A549 (cell line): Measurements from ENCODE around the gene PLCL1. TPM values are rescaled to one million over a fixed set of nuclear protein-coding genes. Genes with fewer than 3 reads are reported as not detected.

Experiments
- ATAC-seq, 2 experiments: fragments of 200-7000 bp in 1 of 2; fragments of >200 bp in 1 of 2; cut with Nextera tagmentation in 1 of 2; cut with Tn5 transposase in 1 of 2; 3 replicates each; pipeline versions ENCODE4 v1.8.0 to v1.9.1; 2018 to 2020; ENCODE audit warnings: mild to moderate bottlenecking in 1 of 2, moderate library complexity in 1 of 2
- CTCF ChIA-PET: fragments of 300-600 bp; sonication (Branson Sonifier 250); formaldehyde crosslinking; extraction: SDS; loops from one replicate; lab custom pipeline; 2021; ENCODE audit warnings: antibody characterized with exemption, inconsistent platforms; lab: Yijun Ruan, JAX
- POLR2A ChIA-PET: fragments of 350-600 bp; formaldehyde crosslinking; extraction: SDS; loops from one replicate; lab custom pipeline; 2021; ENCODE audit warnings: antibody characterized with exemption, inconsistent platforms; lab: Yijun Ruan, JAX
- DNase-seq, 2 experiments: peaks; one replicate each; pipeline versions ENCODE4 v3.0.0 to v3.0.0-alpha.2; 2011 to 2016; ENCODE audit warnings: low read depth in 1 of 2, low spot score in 1 of 2
- FAIRE-seq: peaks from 2 replicates; lab custom pipeline; 2011; peaks lifted over from hg19 to GRCh38; lab: Jason Lieb, UNC
- H3K27ac ChIP-seq, 2 experiments: fragments of >200 bp; sonication (Bioruptor Twin); formaldehyde crosslinking; 3 replicates each; pipeline ENCODE4 v1.5.1; 2016 to 2017
- H3K4me1 ChIP-seq: fragments of >200 bp; sonication (Bioruptor Twin); formaldehyde crosslinking; 3 replicates; pipeline ENCODE4 v1.6.1; 2016
- H3K4me2 ChIP-seq: fragments of >200 bp; sonication (Bioruptor Twin); formaldehyde crosslinking; 3 replicates; pipeline ENCODE4 v1.6.1; 2016
- H3K4me3 ChIP-seq: fragments of >200 bp; sonication (Bioruptor Twin); formaldehyde crosslinking; 3 replicates; pipeline ENCODE4 v1.5.1; 2016
- H3K9me3 ChIP-seq: fragments of >200 bp; sonication (Bioruptor Twin); formaldehyde crosslinking; 3 replicates; pipeline ENCODE4 v1.6.1; 2016
- BCL3 ChIP-seq: fragments of >200 bp; sonication (Bioruptor Twin); formaldehyde crosslinking; IDR thresholded peaks from 3 replicates; pipeline ENCODE4 v1.6.1; 2016
- CHD4 ChIP-seq: fragments of 200-600 bp; sonication (generic); IDR thresholded peaks from 2 replicates; pipeline ENCODE4 v1.6.1; 2016; ENCODE audit warnings: antibody characterized with exemption, mild to moderate bottlenecking, borderline replicate concordance
- E2F6 ChIP-seq: IDR thresholded peaks from 2 replicates; pipeline ENCODE4 v1.6.1; 2012; ENCODE audit warnings: low read depth, borderline replicate concordance
- ESRRA ChIP-seq: fragments of 150-350 bp; IDR thresholded peaks from 2 replicates; pipeline ENCODE4 v1.6.1; 2014; ENCODE audit warnings: mild to moderate bottlenecking, low read length, borderline replicate concordance
- FOSB ChIP-seq: fragments of 250-450 bp; sonication (Bioruptor Pico); IDR thresholded peaks from 2 replicates; pipeline ENCODE4 v1.5.0; 2020; ENCODE audit warnings: mild to moderate bottlenecking, moderate library complexity
- GATA3 ChIP-seq: IDR thresholded peaks from 2 replicates; pipeline ENCODE4 v1.6.1; 2012; ENCODE audit warnings: borderline replicate concordance
- HES2 ChIP-seq: fragments of >200 bp; sonication (Bioruptor Twin); formaldehyde crosslinking; IDR thresholded peaks from 2 replicates; pipeline ENCODE4 v1.6.1; 2016
- HOXB5 ChIP-seq: fragments of 250-450 bp; sonication (Bioruptor Pico); IDR thresholded peaks from 2 replicates; pipeline ENCODE4 v1.5.0; 2020; ENCODE audit warnings: mild to moderate bottlenecking, moderate library complexity
- NFE2L2 ChIP-seq: fragments of 150-350 bp; conservative IDR thresholded peaks from 2 replicates; pipeline ENCODE4 v1.6.1; 2014; ENCODE audit warnings: low read length
- SREBF2 ChIP-seq: fragments of 450-650 bp; IDR thresholded peaks from 2 replicates; pipeline ENCODE4 v1.6.1; 2014; ENCODE audit warnings: mild to moderate bottlenecking, moderate library complexity
- ZFP36 ChIP-seq: fragments of 450-650 bp; IDR thresholded peaks from 2 replicates; pipeline ENCODE4 v1.6.1; 2014; ENCODE audit warnings: borderline replicate concordance; ENCODE audit not compliant: partially characterized antibody
- ZNF302 ChIP-seq: fragments of 250-450 bp; sonication (Bioruptor Pico); IDR thresholded peaks from 2 replicates; pipeline ENCODE4 v1.9.0; 2021; ENCODE audit warnings: inconsistent platforms, mild to moderate bottlenecking, moderate library complexity
- ZSCAN20 ChIP-seq: fragments of 250-450 bp; sonication (Bioruptor Pico); IDR thresholded peaks from 2 replicates; pipeline ENCODE4 v1.8.0; 2022; ENCODE audit warnings: mild to moderate bottlenecking, moderate library complexity
- WGBS: methylation state at CpG from one replicate; pipeline ENCODE4 v1.1.6; 2017; ENCODE audit errors: missing lambda C conversion rate; 5-methylcytosine and 5-hydroxymethylcytosine counted together
- polyA plus RNA-seq, 4 experiments: library from polyadenylated mRNA; depleted of rRNA in 3 of 4; stranded (reverse); fragments of >200 nt; fragmentation: RNase III in 1 of 4; extraction: RNeasy Plus Mini Kit Qiagen cat#74134 plus additional on column Dnase treatment in 1 of 4; gene quantifications; 2 replicates in 3 of 4; 3 replicates in 1 of 4; pipeline ENCODE4 v1.2.3, GENCODE V29; 2011 to 2017
- TF ChIP-seq, protein P1 (sequence below): fragments of >200 bp; sonication (Bioruptor Twin); formaldehyde crosslinking; IDR thresholded peaks from 3 replicates; pipeline ENCODE4 v1.5.1; 2016
- TF ChIP-seq, protein P2 (sequence below): fragments of 250-450 bp; sonication (Bioruptor Pico); IDR thresholded peaks from 2 replicates; pipeline ENCODE4 v1.5.0; 2020; ENCODE audit warnings: low read depth, mild to moderate bottlenecking, moderate library complexity
- TF ChIP-seq, protein P3 (sequence below): IDR thresholded peaks from 2 replicates; pipeline ENCODE4 v1.6.1; 2012
- TF ChIP-seq, protein P4 (sequence below): fragments of 200-600 bp; sonication (generic); IDR thresholded peaks from 2 replicates; pipeline ENCODE4 v1.6.1; 2016; ENCODE audit warnings: antibody characterized with exemption, mild to moderate bottlenecking, moderate library complexity
- TF ChIP-seq, protein P5 (sequence below): fragments of 250-450 bp; sonication (Bioruptor Pico); IDR thresholded peaks from 2 replicates; pipeline ENCODE4 v1.5.0; 2021; ENCODE audit warnings: mild to moderate bottlenecking, moderate library complexity, borderline replicate concordance
- TF ChIP-seq, protein P6 (sequence below): IDR thresholded peaks from 2 replicates; pipeline ENCODE4 v1.6.1; 2012

Gene PLCL1
- polyA plus RNA-seq, 2 of the 4 experiments (the other 2 are of a cell fraction) = 0.03 TPM

GRCh38 chr2:198004921-198005829 is 200.8 kb downstream of the PLCL1 start:
- no peak for ATAC-seq
- ChIA-PET CTCF (no interaction called here), POLR2A (no interaction called here)
- Histone ChIP-seq H3K4me1 (no peaks in the 10 kb centered on the region), H3K27ac (no peak overlapping the region), H3K4me2 (no peak overlapping the region), H3K9me3 (no peaks in the 10 kb centered on the region), H3K4me3 (no peak overlapping the region)
- DNase-seq = no peak
- 45% methylated on average over 12 of the region's 12 CpGs for WGBS
- no peak for FAIRE-seq
- TF ChIP-seq ZNF302 (CRISPR knock-in tag) (no peak), HES2 (no peak), NFE2L2 (no peak), CHD4 (no peak), ZFP36 (no peak), E2F6 (no peak), SREBF2 (no peak), HOXB5 (CRISPR knock-in tag) (no peak)
- TF ChIP-seq, protein P1, sequence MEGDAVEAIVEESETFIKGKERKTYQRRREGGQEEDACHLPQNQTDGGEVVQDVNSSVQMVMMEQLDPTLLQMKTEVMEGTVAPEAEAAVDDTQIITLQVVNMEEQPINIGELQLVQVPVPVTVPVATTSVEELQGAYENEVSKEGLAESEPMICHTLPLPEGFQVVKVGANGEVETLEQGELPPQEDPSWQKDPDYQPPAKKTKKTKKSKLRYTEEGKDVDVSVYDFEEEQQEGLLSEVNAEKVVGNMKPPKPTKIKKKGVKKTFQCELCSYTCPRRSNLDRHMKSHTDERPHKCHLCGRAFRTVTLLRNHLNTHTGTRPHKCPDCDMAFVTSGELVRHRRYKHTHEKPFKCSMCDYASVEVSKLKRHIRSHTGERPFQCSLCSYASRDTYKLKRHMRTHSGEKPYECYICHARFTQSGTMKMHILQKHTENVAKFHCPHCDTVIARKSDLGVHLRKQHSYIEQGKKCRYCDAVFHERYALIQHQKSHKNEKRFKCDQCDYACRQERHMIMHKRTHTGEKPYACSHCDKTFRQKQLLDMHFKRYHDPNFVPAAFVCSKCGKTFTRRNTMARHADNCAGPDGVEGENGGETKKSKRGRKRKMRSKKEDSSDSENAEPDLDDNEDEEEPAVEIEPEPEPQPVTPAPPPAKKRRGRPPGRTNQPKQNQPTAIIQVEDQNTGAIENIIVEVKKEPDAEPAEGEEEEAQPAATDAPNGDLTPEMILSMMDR = no peak
- TF ChIP-seq, protein P2, sequence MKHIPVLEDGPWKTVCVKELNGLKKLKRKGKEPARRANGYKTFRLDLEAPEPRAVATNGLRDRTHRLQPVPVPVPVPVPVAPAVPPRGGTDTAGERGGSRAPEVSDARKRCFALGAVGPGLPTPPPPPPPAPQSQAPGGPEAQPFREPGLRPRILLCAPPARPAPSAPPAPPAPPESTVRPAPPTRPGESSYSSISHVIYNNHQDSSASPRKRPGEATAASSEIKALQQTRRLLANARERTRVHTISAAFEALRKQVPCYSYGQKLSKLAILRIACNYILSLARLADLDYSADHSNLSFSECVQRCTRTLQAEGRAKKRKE (CRISPR knock-in tag) = no peak

GRCh38 chr2:198006733-198007132 is 202.3 kb downstream of the PLCL1 start:
- no peaks in the 10 kb centered on the region for H3K9me3 ChIP-seq
- ATAC-seq = no peak
- FAIRE-seq = no peak
- H3K27ac ChIP-seq = no peak overlapping the region
- DNase-seq = no peak
- ChIA-PET CTCF (no interaction called here), POLR2A (no interaction called here)
- H3K4me3 ChIP-seq = no peak overlapping the region
- no peaks in the 10 kb centered on the region for H3K4me1 ChIP-seq
- no peak overlapping the region for H3K4me2 ChIP-seq
- WGBS = 11% methylated on average over 1 of the region's 1 CpG
- TF ChIP-seq BCL3 = no peak
- TF ChIP-seq, protein P3, sequence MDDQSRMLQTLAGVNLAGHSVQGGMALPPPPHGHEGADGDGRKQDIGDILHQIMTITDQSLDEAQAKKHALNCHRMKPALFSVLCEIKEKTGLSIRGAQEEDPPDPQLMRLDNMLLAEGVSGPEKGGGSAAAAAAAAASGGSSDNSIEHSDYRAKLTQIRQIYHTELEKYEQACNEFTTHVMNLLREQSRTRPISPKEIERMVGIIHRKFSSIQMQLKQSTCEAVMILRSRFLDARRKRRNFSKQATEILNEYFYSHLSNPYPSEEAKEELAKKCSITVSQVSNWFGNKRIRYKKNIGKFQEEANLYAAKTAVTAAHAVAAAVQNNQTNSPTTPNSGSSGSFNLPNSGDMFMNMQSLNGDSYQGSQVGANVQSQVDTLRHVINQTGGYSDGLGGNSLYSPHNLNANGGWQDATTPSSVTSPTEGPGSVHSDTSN = no peak
- TF ChIP-seq GATA3 = no peak
- no peak for TF ChIP-seq FOSB (CRISPR knock-in tag)
- TF ChIP-seq, protein P1 = no peak
- no peak for TF ChIP-seq ESRRA
- no peak for TF ChIP-seq NFE2L2
- TF ChIP-seq HES2 = no peak
- TF ChIP-seq, protein P4, sequence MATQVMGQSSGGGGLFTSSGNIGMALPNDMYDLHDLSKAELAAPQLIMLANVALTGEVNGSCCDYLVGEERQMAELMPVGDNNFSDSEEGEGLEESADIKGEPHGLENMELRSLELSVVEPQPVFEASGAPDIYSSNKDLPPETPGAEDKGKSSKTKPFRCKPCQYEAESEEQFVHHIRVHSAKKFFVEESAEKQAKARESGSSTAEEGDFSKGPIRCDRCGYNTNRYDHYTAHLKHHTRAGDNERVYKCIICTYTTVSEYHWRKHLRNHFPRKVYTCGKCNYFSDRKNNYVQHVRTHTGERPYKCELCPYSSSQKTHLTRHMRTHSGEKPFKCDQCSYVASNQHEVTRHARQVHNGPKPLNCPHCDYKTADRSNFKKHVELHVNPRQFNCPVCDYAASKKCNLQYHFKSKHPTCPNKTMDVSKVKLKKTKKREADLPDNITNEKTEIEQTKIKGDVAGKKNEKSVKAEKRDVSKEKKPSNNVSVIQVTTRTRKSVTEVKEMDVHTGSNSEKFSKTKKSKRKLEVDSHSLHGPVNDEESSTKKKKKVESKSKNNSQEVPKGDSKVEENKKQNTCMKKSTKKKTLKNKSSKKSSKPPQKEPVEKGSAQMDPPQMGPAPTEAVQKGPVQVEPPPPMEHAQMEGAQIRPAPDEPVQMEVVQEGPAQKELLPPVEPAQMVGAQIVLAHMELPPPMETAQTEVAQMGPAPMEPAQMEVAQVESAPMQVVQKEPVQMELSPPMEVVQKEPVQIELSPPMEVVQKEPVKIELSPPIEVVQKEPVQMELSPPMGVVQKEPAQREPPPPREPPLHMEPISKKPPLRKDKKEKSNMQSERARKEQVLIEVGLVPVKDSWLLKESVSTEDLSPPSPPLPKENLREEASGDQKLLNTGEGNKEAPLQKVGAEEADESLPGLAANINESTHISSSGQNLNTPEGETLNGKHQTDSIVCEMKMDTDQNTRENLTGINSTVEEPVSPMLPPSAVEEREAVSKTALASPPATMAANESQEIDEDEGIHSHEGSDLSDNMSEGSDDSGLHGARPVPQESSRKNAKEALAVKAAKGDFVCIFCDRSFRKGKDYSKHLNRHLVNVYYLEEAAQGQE = no peak
- TF ChIP-seq, protein P5, sequence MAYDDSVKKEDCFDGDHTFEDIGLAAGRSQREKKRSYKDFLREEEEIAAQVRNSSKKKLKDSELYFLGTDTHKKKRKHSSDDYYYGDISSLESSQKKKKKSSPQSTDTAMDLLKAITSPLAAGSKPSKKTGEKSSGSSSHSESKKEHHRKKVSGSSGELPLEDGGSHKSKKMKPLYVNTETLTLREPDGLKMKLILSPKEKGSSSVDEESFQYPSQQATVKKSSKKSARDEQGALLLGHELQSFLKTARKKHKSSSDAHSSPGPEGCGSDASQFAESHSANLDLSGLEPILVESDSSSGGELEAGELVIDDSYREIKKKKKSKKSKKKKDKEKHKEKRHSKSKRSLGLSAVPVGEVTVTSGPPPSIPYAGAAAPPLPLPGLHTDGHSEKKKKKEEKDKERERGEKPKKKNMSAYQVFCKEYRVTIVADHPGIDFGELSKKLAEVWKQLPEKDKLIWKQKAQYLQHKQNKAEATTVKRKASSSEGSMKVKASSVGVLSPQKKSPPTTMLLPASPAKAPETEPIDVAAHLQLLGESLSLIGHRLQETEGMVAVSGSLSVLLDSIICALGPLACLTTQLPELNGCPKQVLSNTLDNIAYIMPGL (CRISPR knock-in tag) = no peak
- no peak for TF ChIP-seq ZSCAN20 (CRISPR knock-in tag)
- TF ChIP-seq, protein P6, sequence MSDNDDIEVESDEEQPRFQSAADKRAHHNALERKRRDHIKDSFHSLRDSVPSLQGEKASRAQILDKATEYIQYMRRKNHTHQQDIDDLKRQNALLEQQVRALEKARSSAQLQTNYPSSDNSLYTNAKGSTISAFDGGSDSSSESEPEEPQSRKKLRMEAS = no peak
